ENCODE measurements around the gene CD59.

GRCh38 chr11:33654594-33654993 lies 81.6 kb downstream of the CD59 start:
- TF ChIP-seq POLR2A (IDR thresholded peaks at IDR 0.05; ENCODE audit: low read depth, low read length) (no peak), CTCF (conservative IDR thresholded peaks at IDR 0.05; ENCODE audit: low read depth, low read length) (no peak), RAD21 (IDR thresholded peaks at IDR 0.05; ENCODE audit: low read length) (no peak), CEBPB (IDR thresholded peaks at IDR 0.05; ENCODE audit: low read depth, low read length) (no peak), SMC3 (IDR thresholded peaks at IDR 0.05; ENCODE audit: low read depth, low read length) (no peak), MXI1 (IDR thresholded peaks at IDR 0.05; ENCODE audit: borderline replicate concordance, low read depth, low read length) (no peak), FOS (IDR thresholded peaks at IDR 0.05; ENCODE audit: low read depth, low read length) (no peak), MAFK (IDR thresholded peaks at IDR 0.05; ENCODE audit: low read depth, low read length) (no peak), RFX5 (IDR thresholded peaks at IDR 0.05; ENCODE audit: low read depth, low read length) (no peak), RCOR1 (IDR thresholded peaks at IDR 0.05; ENCODE audit: insufficient replicate concordance, low read length) (no peak), BHLHE40 (IDR thresholded peaks at IDR 0.05; ENCODE audit: low read depth, low read length) (no peak), MAZ (IDR thresholded peaks at IDR 0.05; ENCODE audit: borderline replicate concordance, low read depth, low read length) (no peak)
